ENCODE data around the gene MSLN. TPM values are rescaled to one million over a fixed set of nuclear protein-coding genes. Genes with fewer than 3 reads are reported as not detected.

The MSLN gene
- polyA plus RNA-seq, 1 donor (not counting 4 experiments of a cell fraction or from before 2014, with no cell fraction given), result 8.5 TPM

GRCh38 chr16:761625-762513 is 1.3 kb downstream of the MSLN start:
- H3K27me3 ChIP-seq (ENCODE audit: control insufficient read depth, extremely low read depth, insufficient read depth, low read length), result peaks cover 3% of the 10 kb centered on the region
- H3K4me3 ChIP-seq (ENCODE audit: control insufficient read depth in 2 of 3, extremely low read depth in 1 of 3, insufficient read depth in 2 of 3, low read depth in 1 of 3, low read length in 3 of 3), result peak overlapping the region in 1 of 3 experiments; percentile 6
- peak in 1 of 3 experiments; percentile 9 for TF ChIP-seq CTCF (optimal IDR thresholded peaks at IDR 0.05 in 1 of 3, IDR thresholded peaks at IDR 0.05 in 1 of 3, conservative IDR thresholded peaks at IDR 0.05 in 1 of 3; ENCODE audit: extremely low read depth in 1 of 3, insufficient read depth in 2 of 3, low read length in 3 of 3)
- no peak for TF ChIP-seq EZH2 (IDR thresholded peaks at IDR 0.05; ENCODE audit: low read length)
- H3K4me1 ChIP-seq (ENCODE audit: control insufficient read depth, extremely low read depth, insufficient read depth, low read length), result peaks cover 34% of the 10 kb centered on the region
- no peaks in the 10 kb centered on the region for H3K36me3 ChIP-seq (ENCODE audit: control insufficient read depth in 2 of 2, extremely low read depth in 1 of 2, insufficient read depth in 2 of 2, low read length in 2 of 2)
- H3K9me1 ChIP-seq (ENCODE audit: control insufficient read depth, extremely low read depth, insufficient read depth, low read length), result no peaks in the 10 kb centered on the region
- H2AFZ ChIP-seq (ENCODE audit: control insufficient read depth, low read length), result no peak overlapping the region
- DNase-seq (ENCODE audit: low read depth, low spot score), result no peak
- H3K79me2 ChIP-seq (ENCODE audit: control insufficient read depth, insufficient read depth, low read length), result no peaks in the 10 kb centered on the region
- no peaks in the 10 kb centered on the region for H4K20me1 ChIP-seq (ENCODE audit: control insufficient read depth, extremely low read depth, insufficient read depth, low read length)
- no peaks in the 10 kb centered on the region for H3K9me3 ChIP-seq (ENCODE audit: control insufficient read depth, low read depth, low read length)
- no peak for FAIRE-seq
- dilution Hi-C loops (cut with MboI; ENCODE audit: extremely low pct_ligation_motif_present, low sequenced_read_pairs), result no loop called here
- no peak overlapping the region for H3K27ac ChIP-seq (ENCODE audit: control insufficient read depth, insufficient read depth, low read length)
- peak overlapping the region; percentile 63 for H3K9ac ChIP-seq (ENCODE audit: control insufficient read depth, extremely low read depth, insufficient read depth, low read length)
- no peak overlapping the region for H3K4me2 ChIP-seq (ENCODE audit: control insufficient read depth, extremely low read depth, insufficient read depth, low read depth, low read length)

DNA sequence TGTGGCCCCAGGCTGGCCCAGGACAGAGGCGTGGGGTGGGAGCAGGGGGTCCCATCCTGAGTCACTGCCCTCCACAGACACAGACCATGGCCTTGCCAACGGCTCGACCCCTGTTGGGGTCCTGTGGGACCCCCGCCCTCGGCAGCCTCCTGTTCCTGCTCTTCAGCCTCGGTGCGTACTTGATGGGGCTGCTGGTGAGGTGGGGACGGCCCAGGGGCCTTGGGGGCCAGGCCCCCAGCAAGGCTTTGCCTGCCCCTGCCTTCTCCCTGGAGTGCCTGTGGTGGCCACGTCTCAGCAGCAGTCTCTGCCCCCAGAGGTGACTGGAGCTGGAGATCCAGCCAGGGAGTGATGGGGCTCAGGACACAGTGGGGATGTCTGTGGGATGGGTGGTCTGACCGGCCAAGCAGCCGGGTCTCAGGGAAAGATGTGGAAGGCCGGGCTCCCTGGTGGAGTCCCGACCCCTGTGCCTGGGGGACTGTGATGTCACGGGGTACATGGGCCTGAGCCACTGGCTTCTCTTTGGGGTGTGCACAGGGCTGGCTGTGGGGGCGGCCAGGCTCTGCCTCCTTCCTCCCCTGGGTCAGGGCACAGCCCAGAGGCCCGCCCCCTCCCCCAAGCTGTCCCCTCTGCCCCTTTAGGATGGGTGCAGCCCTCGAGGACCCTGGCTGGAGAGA is 2.2 kb downstream of the MSLN start:
- dilution Hi-C loops (cut with MboI; ENCODE audit: extremely low pct_ligation_motif_present, low sequenced_read_pairs), result no loop called here
- H3K36me3 ChIP-seq (ENCODE audit: control insufficient read depth in 2 of 2, extremely low read depth in 1 of 2, insufficient read depth in 2 of 2, low read length in 2 of 2), result no peaks in the 10 kb centered on the region
- H3K9me1 ChIP-seq (ENCODE audit: control insufficient read depth, extremely low read depth, insufficient read depth, low read length), result no peaks in the 10 kb centered on the region
- H3K4me1 ChIP-seq (ENCODE audit: control insufficient read depth, extremely low read depth, insufficient read depth, low read length), result peaks cover 30% of the 10 kb centered on the region
- no peak overlapping the region for H3K9ac ChIP-seq (ENCODE audit: control insufficient read depth, extremely low read depth, insufficient read depth, low read length)
- no peak overlapping the region for H2AFZ ChIP-seq (ENCODE audit: control insufficient read depth, low read length)
- no peak overlapping the region for H3K27ac ChIP-seq (ENCODE audit: control insufficient read depth, insufficient read depth, low read length)
- no peaks in the 10 kb centered on the region for H3K79me2 ChIP-seq (ENCODE audit: control insufficient read depth, insufficient read depth, low read length)
- no peak overlapping the region for H3K4me2 ChIP-seq (ENCODE audit: control insufficient read depth, extremely low read depth, insufficient read depth, low read depth, low read length)
- H3K9me3 ChIP-seq (ENCODE audit: control insufficient read depth, low read depth, low read length), result no peaks in the 10 kb centered on the region
- DNase-seq (ENCODE audit: low read depth, low spot score) (no peak), FAIRE-seq (no peak)
- TF ChIP-seq EZH2 (IDR thresholded peaks at IDR 0.05; ENCODE audit: low read length) (no peak), CTCF (optimal IDR thresholded peaks at IDR 0.05 in 1 of 3, IDR thresholded peaks at IDR 0.05 in 1 of 3, conservative IDR thresholded peaks at IDR 0.05 in 1 of 3; ENCODE audit: extremely low read depth in 1 of 3, insufficient read depth in 2 of 3, low read length in 3 of 3) (no peak)
- H3K4me3 ChIP-seq (ENCODE audit: control insufficient read depth in 2 of 3, extremely low read depth in 1 of 3, insufficient read depth in 2 of 3, low read depth in 1 of 3, low read length in 3 of 3), result no peak overlapping the region
- peaks cover 3% of the 10 kb centered on the region for H3K27me3 ChIP-seq (ENCODE audit: control insufficient read depth, extremely low read depth, insufficient read depth, low read length)
- H4K20me1 ChIP-seq (ENCODE audit: control insufficient read depth, extremely low read depth, insufficient read depth, low read length), result no peaks in the 10 kb centered on the region
